Neural cell (in vitro differentiated cells): ENCODE data around the gene SERPINE2.

Experiments used
- CTCF ChIP-seq: fragments of 450-650 bp; IDR thresholded peaks from 2 replicates; pipeline ENCODE4 v1.5.1; 2014; ENCODE audit warnings: antibody characterized with exemption, mild to moderate bottlenecking, moderate library complexity; ENCODE audit not compliant: poor library complexity, severe bottlenecking
- EZH2 ChIP-seq: fragments of 200-600, 300-800 bp; shearing (Covaris generic), sonication (generic); IDR thresholded peaks from 2 replicates; pipeline ENCODE4 v1.6.1; 2014; ENCODE audit warnings: antibody characterized with exemption, low read length, borderline replicate concordance, mild to moderate bottlenecking; ENCODE audit not compliant: insufficient read depth, poor library complexity, severe bottlenecking
- SMC3 ChIP-seq: fragments of 450-650 bp; conservative IDR thresholded peaks from 2 replicates; pipeline ENCODE4 v1.6.1; 2014; ENCODE audit warnings: antibody characterized with exemption, mild to moderate bottlenecking, moderate library complexity; ENCODE audit not compliant: poor library complexity

GRCh38 chr2:223971731-223972130 is 67.4 kb downstream of the SERPINE2 start:
- TF ChIP-seq CTCF (no peak), SMC3 (no peak), EZH2 (no peak)
